H7 (cell line): ENCODE results near the gene WNT7B. TPM values are rescaled to one million over a fixed set of nuclear protein-coding genes. Genes with fewer than 3 reads are reported as not detected.

Experiments
- DNase-seq: peaks from one replicate; pipeline ENCODE4 v3.0.0; 2012
- H3K27me3 ChIP-seq: 2 replicates; pipeline ENCODE4 v1.6.0; 2011; ENCODE audit warnings: mild to moderate bottlenecking, low read length; ENCODE audit not compliant: control insufficient read depth, insufficient read depth
- H3K36me3 ChIP-seq: replicated peaks from 2 replicates; pipeline ENCODE4 v1.5.1; 2011; ENCODE audit warnings: low read length; ENCODE audit not compliant: control insufficient read depth, insufficient read depth
- H3K4me3 ChIP-seq: 2 replicates; pipeline ENCODE4 v1.5.1; 2011; ENCODE audit warnings: low read depth, mild to moderate bottlenecking, control low read depth, low read length, moderate library complexity; ENCODE audit not compliant: insufficient read depth
- total RNA-seq: library from RNA; depleted of rRNA; stranded (reverse); fragments of >200 nt; shearing (Covaris generic); gene quantifications from 2 replicates; pipeline ENCODE4 v1.2.3, GENCODE V29; 2014

WNT7B gene
- total RNA-seq, 1 experiment from 2014 or later: 0.10 TPM

DNA sequence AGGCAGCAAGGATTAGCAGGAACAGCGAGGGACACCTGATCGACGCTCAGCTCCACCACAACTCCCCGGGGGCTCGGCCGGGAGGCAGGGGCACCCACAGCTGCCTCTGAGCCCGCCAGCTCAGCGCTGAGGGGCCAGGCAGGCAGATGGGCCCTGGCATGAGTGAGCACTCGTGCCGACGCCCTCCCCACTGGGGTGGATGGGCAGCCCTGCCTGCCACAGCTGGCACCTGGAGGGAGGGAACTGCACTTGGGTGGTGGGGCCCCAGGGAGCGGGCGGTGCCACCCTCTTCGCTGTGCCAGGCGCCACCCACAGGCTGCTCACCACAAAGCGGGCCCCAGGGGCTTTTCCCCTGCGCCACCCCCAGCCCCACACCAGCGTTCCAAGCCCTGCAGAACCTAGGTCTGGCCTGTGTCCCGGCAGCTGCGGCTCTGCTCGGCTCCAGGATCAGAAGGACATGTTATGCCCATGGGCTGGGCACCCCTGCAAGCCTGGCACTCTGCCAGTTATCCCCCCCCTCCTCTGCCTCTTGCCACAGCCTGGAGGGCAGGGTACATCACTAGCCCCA is 28.8 kb downstream of the WNT7B start:
- Histone ChIP-seq H3K4me3 (no peak overlapping the region), H3K27me3 (no peaks in the 10 kb centered on the region), H3K36me3 (no peaks in the 10 kb centered on the region)
- no peak for DNase-seq

DNA sequence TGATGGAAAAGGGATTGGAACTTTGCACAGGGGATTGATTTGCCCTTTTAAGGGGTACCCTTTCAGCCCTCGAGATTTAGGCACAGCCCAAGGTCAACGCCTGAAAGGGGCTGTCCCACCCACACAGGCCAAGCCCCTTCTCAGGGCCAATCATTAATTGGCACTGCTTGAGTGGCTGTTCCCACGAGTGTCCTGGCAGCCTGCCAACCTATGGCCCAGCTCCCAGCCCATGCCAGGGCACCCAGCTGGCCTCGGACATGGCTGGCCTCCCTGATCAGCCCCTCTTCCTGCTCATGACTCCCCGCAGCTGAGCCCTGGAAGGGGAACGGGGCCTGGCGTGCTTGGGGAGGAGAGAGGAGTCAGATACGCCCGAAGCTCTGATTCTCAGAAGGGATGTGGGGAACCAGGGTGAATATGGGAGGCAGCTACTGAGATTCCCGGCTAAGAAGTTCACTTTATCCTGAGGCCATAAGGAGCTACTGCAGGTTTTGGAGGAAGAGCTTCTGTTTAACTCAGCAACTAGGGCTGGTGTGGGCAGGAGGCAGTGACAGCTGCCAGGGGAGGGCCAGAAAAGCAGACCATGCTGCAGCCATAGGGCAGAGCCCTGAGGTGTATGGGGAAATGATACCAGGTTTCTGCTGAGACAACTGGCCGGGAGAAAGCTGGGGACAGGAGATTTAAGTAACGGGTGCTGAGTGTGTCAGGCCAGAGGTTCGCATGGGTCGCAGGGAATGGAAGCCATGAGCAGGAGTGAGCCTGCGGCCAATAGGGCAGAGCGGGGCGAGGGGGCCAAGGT is 30.0 kb downstream of the WNT7B start:
- no peaks in the 10 kb centered on the region for H3K27me3 ChIP-seq
- H3K4me3 ChIP-seq: no peak overlapping the region
- DNase-seq: no peak
- no peaks in the 10 kb centered on the region for H3K36me3 ChIP-seq

DNA sequence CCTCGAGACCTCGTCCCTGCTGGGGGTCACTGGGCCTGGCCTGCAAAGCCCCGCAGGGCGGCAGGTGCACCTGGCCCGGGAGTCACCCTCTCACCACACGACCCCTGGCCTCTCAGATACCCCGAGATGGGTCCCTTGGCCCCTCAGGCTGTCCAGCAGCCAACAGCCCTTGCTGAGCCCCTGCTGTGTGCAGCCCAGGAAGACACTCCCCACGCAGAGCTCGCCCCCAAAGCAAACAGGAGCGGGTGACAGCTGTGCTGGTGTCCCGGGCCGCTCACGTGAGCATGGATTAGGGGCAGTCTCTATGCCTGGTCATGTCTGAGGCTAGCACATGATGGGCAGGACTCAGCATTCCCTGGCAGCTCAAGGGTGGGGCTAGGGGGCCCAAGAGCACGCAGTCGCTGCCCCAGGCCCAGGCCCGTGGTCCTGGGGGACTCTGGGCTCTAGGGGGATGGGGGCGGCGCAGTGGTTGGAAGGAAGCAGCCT is 31.3 kb downstream of the WNT7B start:
- no peak for DNase-seq
- Histone ChIP-seq H3K36me3 (no peaks in the 10 kb centered on the region), H3K27me3 (no peaks in the 10 kb centered on the region), H3K4me3 (no peak overlapping the region)

GRCh38 chr22:45942787-45943493 is 34.0 kb downstream of the WNT7B start:
- Histone ChIP-seq H3K4me3 (no peak overlapping the region), H3K36me3 (no peaks in the 10 kb centered on the region), H3K27me3 (no peaks in the 10 kb centered on the region)
- DNase-seq: no peak

GRCh38 chr22:45942344-45942743 is 34.6 kb downstream of the WNT7B start:
- H3K4me3 ChIP-seq: no peak overlapping the region
- H3K36me3 ChIP-seq: no peaks in the 10 kb centered on the region
- DNase-seq: no peak
- no peaks in the 10 kb centered on the region for H3K27me3 ChIP-seq

GRCh38 chr22:45938913-45939312 is 38.0 kb downstream of the WNT7B start:
- DNase-seq: no peak
- H3K4me3 ChIP-seq: no peak overlapping the region
- H3K27me3 ChIP-seq: no peaks in the 10 kb centered on the region
- no peaks in the 10 kb centered on the region for H3K36me3 ChIP-seq

GRCh38 chr22:45937960-45938359 is 39.0 kb downstream of the WNT7B start:
- H3K36me3 ChIP-seq: no peaks in the 10 kb centered on the region
- no peak for DNase-seq
- no peaks in the 10 kb centered on the region for H3K27me3 ChIP-seq
- no peak overlapping the region for H3K4me3 ChIP-seq

- Histone ChIP-seq H3K4me3 (no peak overlapping the region), H3K36me3 (no peaks in the 10 kb centered on the region), H3K27me3 (no peaks in the 10 kb centered on the region)
- no peak for DNase-seq
These were observed 41.4 kb downstream of the WNT7B start for GRCh38 chr22:45935573-45935972.

GRCh38 chr22:45934659-45935341 is 42.2 kb downstream of the WNT7B start:
- H3K27me3 ChIP-seq: no peaks in the 10 kb centered on the region
- H3K4me3 ChIP-seq: no peak overlapping the region
- no peak for DNase-seq
- H3K36me3 ChIP-seq: no peaks in the 10 kb centered on the region

GRCh38 chr22:45934168-45934564 is 42.8 kb downstream of the WNT7B start:
- no peaks in the 10 kb centered on the region for H3K27me3 ChIP-seq
- no peaks in the 10 kb centered on the region for H3K36me3 ChIP-seq
- no peak for DNase-seq
- no peak overlapping the region for H3K4me3 ChIP-seq

GRCh38 chr22:45933506-45934167 is 43.3 kb downstream of the WNT7B start:
- Histone ChIP-seq H3K27me3 (no peaks in the 10 kb centered on the region), H3K4me3 (no peak overlapping the region), H3K36me3 (no peaks in the 10 kb centered on the region)
- DNase-seq: no peak

DNA sequence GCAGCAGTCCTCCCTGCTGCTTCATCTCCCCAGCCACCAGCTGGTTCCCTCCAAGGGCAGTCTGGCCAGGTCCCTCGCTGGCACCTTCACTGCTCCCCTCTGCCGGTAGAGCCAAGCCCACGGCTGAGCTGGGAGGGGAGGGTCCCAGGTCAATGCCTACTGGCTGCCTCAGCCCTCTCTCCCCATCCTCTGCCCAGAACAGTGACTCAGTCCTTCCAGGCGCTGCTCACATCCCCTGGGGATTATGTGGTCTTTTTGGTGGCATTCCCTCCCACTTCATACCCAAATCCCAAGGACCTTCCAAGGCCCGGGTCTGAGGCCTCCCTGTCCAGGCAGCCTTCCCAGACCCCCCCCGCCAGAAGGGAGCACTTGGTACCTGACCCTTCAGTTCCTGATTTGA is 44.9 kb downstream of the WNT7B start:
- DNase-seq: no peak
- no peaks in the 10 kb centered on the region for H3K36me3 ChIP-seq
- H3K27me3 ChIP-seq: no peaks in the 10 kb centered on the region
- no peak overlapping the region for H3K4me3 ChIP-seq

DNA sequence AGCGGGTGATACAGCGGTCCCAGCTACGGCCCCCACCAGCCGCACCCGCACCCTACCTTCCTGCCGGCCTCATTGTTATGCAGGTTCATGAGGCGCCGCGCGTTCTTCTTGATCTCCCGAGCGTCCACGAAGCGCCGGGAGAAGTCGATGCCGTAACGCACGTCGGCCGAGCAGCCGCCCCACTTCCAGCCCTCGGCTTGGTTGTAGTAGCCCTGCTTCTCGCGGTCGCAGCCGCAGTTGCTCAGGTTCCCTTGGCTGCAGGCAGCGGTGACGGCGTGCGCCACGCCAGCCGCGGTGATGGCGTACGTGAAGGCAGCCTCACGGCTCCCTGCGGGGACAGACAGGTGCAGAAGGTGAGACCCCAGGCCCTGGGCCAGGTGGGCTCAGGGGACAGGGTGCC is 45.9 kb downstream of the WNT7B start:
- DNase-seq: no peak
- Histone ChIP-seq H3K4me3 (no peak overlapping the region), H3K27me3 (no peaks in the 10 kb centered on the region), H3K36me3 (no peaks in the 10 kb centered on the region)

GRCh38 chr22:45930324-45930723 is 46.6 kb downstream of the WNT7B start:
- Histone ChIP-seq H3K36me3 (no peaks in the 10 kb centered on the region), H3K4me3 (no peak overlapping the region), H3K27me3 (no peaks in the 10 kb centered on the region)
- DNase-seq: no peak
